Measurements from ENCODE around the gene RMRP.
"Not testable (repeated sequence)": the region's sequence is repeated elsewhere in the genome, so short reads cannot be mapped to it uniquely, and the experiment has no call there.

Gene RMRP

DNA sequence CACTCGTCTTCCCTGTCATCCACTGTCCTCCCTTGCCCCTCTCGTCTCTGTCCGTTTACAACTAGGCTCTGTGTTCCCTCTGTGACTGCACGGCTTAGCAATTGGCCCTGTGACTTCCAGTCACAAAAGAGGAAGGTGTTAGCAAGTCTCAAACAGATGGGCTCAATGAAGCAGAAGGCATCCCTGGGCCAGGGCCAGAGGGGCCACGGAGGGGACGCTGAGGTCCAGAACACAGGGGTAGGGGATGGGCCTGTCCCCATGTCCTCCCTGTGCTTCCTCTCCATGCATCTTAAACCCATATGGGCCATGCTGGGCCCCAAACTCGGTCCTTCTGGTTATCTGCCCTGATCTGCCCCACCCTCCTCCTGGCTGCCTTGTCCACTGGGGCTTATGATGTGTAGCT is 39.5 kb downstream of the RMRP start, which contains the start of gene CD72:
TSS of gene CD72 (minus strand) at position 89 of the 403 bp plus-strand sequence. CDS start 110 bp downstream, outside the sequence.
- peak within 1 kb of the TSS; percentile 65 for H3K4me3 ChIP-seq (ENCODE audit: low read depth, low read length)
- DNase-seq (ENCODE audit: low read depth): no peak
- TF ChIP-seq, protein P1, sequence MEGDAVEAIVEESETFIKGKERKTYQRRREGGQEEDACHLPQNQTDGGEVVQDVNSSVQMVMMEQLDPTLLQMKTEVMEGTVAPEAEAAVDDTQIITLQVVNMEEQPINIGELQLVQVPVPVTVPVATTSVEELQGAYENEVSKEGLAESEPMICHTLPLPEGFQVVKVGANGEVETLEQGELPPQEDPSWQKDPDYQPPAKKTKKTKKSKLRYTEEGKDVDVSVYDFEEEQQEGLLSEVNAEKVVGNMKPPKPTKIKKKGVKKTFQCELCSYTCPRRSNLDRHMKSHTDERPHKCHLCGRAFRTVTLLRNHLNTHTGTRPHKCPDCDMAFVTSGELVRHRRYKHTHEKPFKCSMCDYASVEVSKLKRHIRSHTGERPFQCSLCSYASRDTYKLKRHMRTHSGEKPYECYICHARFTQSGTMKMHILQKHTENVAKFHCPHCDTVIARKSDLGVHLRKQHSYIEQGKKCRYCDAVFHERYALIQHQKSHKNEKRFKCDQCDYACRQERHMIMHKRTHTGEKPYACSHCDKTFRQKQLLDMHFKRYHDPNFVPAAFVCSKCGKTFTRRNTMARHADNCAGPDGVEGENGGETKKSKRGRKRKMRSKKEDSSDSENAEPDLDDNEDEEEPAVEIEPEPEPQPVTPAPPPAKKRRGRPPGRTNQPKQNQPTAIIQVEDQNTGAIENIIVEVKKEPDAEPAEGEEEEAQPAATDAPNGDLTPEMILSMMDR (IDR thresholded peaks at IDR 0.05; ENCODE audit: insufficient read depth, low read depth, low read length, missing control alignments): no peak

DNA sequence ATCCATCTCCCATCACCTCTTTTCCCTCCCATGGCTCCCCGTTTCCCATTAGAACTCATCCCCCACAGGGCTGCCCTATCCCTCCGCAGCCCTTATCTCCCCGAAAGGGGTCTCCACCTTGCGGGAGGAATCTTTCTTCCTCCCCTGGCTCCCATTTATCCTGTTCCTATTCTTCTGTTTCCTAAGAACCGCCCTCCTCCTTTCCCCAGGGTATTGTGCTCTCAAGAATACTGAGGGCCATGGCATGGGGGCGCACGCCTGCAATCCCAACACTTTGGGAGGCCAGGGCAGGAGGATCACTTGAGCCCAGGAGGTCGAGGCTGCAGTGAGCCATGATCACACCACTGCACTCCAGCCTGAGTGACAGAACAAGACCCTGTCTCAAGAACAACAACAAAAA is 40.3 kb downstream of the RMRP start:
- H3K4me3 ChIP-seq (ENCODE audit: low read depth, low read length): peak overlapping the region; percentile 65
- no peak for DNase-seq (ENCODE audit: low read depth)
- TF ChIP-seq, protein P1 (IDR thresholded peaks at IDR 0.05; ENCODE audit: insufficient read depth, low read depth, low read length, missing control alignments): no peak

DNA sequence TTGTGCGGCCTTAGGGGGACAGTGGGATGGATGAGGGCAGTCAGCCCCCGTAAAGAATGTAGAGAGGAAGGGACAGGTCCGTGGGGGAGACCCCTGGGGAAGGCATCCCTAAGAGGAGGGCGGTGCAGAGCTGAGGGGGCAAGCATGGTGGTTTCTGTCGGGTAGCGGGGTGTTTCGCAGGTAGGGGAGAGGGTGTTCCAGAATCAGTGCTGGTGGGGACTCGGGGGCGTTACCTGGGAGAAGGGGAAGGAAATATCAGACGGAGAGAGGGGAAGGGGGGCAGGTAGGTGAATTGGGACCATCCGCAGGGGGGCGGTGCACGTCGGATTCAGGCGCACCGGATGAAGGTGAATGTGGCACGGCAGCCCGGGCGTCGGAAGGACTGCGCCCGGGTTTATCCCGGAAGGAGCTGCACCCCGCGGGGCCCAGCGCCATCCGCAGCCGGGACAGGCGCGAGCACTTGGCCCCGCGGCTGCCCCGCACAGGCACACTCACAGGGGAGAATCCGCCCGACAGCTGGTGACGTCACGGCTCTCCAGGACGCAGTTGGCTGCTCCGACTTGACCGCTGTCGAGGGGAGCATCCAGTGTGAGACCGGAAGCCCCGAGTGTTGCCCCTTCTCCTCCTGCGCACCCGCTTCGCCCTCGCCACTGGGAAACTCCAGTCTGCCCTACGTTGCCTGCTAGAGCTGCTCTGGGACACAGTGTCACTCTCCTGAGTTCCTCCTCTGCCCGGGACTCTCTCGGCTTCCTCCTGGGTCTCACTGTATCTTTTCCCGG is 40.9 kb downstream of the RMRP start:
- TF ChIP-seq, protein P1 (IDR thresholded peaks at IDR 0.05; ENCODE audit: insufficient read depth, low read depth, low read length, missing control alignments): peak; percentile 25
- H3K4me3 ChIP-seq (ENCODE audit: low read depth, low read length): peak overlapping the region; percentile 65
- peak; percentile 81 for DNase-seq (ENCODE audit: low read depth)

DNA sequence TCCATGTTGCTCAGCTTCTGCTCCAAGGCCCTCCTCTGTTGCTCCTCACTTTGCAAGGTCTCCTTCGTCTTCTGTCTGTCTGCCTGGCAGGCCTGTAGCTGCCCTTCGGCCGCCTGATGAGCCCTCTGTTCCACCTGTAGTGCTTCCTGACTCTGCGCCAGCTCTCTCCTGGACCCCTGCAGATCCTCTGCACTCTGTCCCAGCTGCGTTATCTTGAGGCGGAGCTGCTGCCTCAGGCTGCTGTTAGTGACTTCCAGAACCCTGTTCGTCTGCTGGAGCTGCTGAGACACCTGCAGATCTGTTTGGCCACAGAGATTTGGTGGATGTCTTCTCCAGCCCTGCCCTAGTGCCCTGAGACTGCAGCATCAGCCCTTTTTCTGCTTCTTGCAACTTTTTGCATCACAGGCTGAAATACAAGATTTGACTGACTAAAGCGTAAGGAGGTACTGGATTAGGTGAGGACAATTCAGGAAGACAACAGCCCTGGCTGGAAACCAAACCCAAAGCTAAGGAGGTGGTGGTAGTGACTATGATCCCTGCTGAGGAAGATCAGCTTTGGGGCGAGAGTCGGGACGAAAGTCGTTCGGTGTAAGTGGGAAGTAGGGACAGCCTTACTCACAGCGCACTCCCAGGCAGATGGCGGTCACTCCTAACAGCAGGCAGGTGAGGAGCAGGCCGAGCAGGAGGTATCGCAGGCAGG is 41.7 kb downstream of the RMRP start:
- DNase-seq (ENCODE audit: low read depth): no peak
- TF ChIP-seq, protein P1 (IDR thresholded peaks at IDR 0.05; ENCODE audit: insufficient read depth, low read depth, low read length, missing control alignments): no peak
- H3K4me3 ChIP-seq (ENCODE audit: low read depth, low read length): no peak overlapping the region

GRCh38 chr9:35612843-35613242 is 45.0 kb downstream of the RMRP start:
- TF ChIP-seq, protein P1 (IDR thresholded peaks at IDR 0.05; ENCODE audit: insufficient read depth, low read depth, low read length, missing control alignments): no peak
- H3K4me3 ChIP-seq (ENCODE audit: low read depth, low read length): no peak overlapping the region
- no peak for DNase-seq (ENCODE audit: low read depth)

DNA sequence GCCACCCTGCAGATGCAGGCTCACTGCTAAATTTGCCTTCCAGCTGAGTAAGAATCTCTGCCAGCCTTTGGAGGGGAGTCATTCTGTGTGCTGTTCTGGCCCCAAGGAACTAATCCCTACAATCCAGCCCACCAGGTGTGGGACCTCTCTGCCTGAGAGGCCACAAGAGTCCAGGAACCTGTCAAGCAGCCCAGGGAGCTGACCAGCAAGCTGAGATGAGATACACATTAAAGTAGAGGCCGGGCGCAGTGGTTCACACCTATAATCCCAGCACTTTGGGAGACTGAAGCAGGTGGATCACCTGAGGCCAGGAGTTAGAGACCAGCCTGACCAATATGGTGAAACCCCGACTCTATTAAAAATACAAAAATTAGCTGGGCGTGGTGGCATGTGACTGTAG is 45.8 kb downstream of the RMRP start:
- not testable (repeated sequence) for H3K4me3 ChIP-seq (ENCODE audit: low read depth, low read length); DNase-seq (ENCODE audit: low read depth)

DNA sequence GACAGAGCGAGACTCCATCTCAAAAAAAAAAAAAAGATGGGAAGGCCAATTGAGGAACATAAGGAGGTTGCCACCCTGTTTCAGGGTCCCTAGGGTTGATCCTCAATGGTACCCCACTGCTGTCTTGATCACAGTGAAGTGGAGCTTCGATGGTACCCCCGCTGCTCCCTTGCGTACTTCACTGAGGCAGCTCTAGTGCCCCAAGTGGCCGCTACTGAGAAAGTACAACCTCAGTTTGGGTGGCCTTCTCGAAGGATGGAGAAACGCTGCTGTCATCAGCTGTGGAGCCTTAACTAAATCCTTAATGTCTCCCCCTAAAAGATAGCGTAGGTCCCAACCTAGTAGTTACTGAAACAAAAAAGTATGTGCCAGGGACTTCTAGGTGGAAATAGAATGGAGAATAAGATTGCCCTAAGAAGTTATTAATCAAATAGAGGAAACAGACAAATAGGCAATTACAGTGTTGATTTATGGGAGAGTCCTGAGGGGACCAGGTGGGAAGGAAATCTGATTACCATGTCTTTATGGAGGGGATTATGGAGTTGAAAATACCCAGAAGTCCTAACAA is 46.5 kb downstream of the RMRP start:
- DNase-seq (ENCODE audit: low read depth): peak; percentile 67
- H3K4me3 ChIP-seq (ENCODE audit: low read depth, low read length): no peak overlapping the region
- TF ChIP-seq, protein P1 (IDR thresholded peaks at IDR 0.05; ENCODE audit: insufficient read depth, low read depth, low read length, missing control alignments): peak; percentile 79
